HG02884 (cell line): ENCODE results near the gene LRRC17.

Source experiments
- ATAC-seq: cut with Tn5 transposase; IDR thresholded peaks from one replicate; pipeline ENCODE4 v1.9.1; 2021; ENCODE audit warnings: mild to moderate bottlenecking, moderate library complexity; ENCODE audit not compliant: unreplicated experiment

Gene LRRC17

GRCh38 chr7:102912742-102913141 is at the start of gene LRRC17:
LRRC17 (plus strand) TSS chr7:102913000; CDS start chr7:102933914, 20,914 bp downstream.
- no peak for ATAC-seq

GRCh38 chr7:102864958-102865357 is 47.8 kb upstream of the LRRC17 start:
- no peak for ATAC-seq

- ATAC-seq = no peak
These were observed 46.1 kb upstream of the LRRC17 start for GRCh38 chr7:102866535-102867215.

- no peak for ATAC-seq
These were observed 43.6 kb upstream of the LRRC17 start for GRCh38 chr7:102869195-102869594.

GRCh38 chr7:102872460-102872859 is 40.3 kb upstream of the LRRC17 start:
- no peak for ATAC-seq

GRCh38 chr7:102873470-102874165 is 39.2 kb upstream of the LRRC17 start:
- ATAC-seq = peak; percentile 4

GRCh38 chr7:102874166-102874829 is 38.5 kb upstream of the LRRC17 start:
- peak; percentile 100 for ATAC-seq

GRCh38 chr7:102874966-102875365 is 37.8 kb upstream of the LRRC17 start:
- ATAC-seq = no peak

- ATAC-seq = no peak
These were observed 37.0 kb upstream of the LRRC17 start for GRCh38 chr7:102875700-102876295.

GRCh38 chr7:102883098-102883860 is 29.5 kb upstream of the LRRC17 start:
- no peak for ATAC-seq

- ATAC-seq = no peak
These were observed 24.1 kb upstream of the LRRC17 start for GRCh38 chr7:102888561-102889233.

GRCh38 chr7:102889851-102890250 is 22.9 kb upstream of the LRRC17 start:
- ATAC-seq = no peak

GRCh38 chr7:102890292-102890970 is 22.4 kb upstream of the LRRC17 start:
- ATAC-seq = no peak

- no peak for ATAC-seq
These were observed 21.7 kb upstream of the LRRC17 start for GRCh38 chr7:102890971-102891692.

- ATAC-seq = no peak
These were observed 21.0 kb upstream of the LRRC17 start for GRCh38 chr7:102891693-102892261.

GRCh38 chr7:102892631-102893278 is 20.0 kb upstream of the LRRC17 start:
- no peak for ATAC-seq

- no peak for ATAC-seq
These were observed 17.2 kb upstream of the LRRC17 start for GRCh38 chr7:102895602-102896001.

GRCh38 chr7:102896585-102896984 is 16.2 kb upstream of the LRRC17 start:
- ATAC-seq = no peak
